H9 (cell line): ENCODE results near the gene KAT6B. TPM values are rescaled to one million over a fixed set of nuclear protein-coding genes. Genes with fewer than 3 reads are reported as not detected.

Experiments used
- DNase-seq: peaks from one replicate; pipeline ENCODE4 v3.0.0-alpha.2; 2017
- H2AFZ ChIP-seq: one replicate; pipeline ENCODE4 v1.6.1; 2013; ENCODE audit warnings: mild to moderate bottlenecking, low read length, control low read depth, moderate library complexity
- H2AK5ac ChIP-seq: 2 replicates; pipeline ENCODE4 v1.6.1; 2013; ENCODE audit warnings: low read length, control low read depth, mixed read lengths; ENCODE audit not compliant: insufficient read length
- H2BK120ac ChIP-seq: one replicate; pipeline ENCODE4 v1.6.1; 2013; ENCODE audit warnings: low read depth, mild to moderate bottlenecking, low read length, control low read depth, inconsistent platforms; ENCODE audit not compliant: poor library complexity, severe bottlenecking
- H2BK12ac ChIP-seq: 2 replicates; pipeline ENCODE4 v1.6.1; 2013; ENCODE audit warnings: low read length, control low read depth, mixed read lengths, low read depth; ENCODE audit not compliant: insufficient read length
- H2BK15ac ChIP-seq: 2 replicates; pipeline ENCODE4 v1.6.1; 2013; ENCODE audit warnings: low read depth, low read length, control low read depth
- H2BK20ac ChIP-seq: one replicate; pipeline ENCODE4 v1.6.1; 2013; ENCODE audit warnings: low read depth, mild to moderate bottlenecking, low read length, control low read depth, inconsistent platforms; ENCODE audit not compliant: poor library complexity, severe bottlenecking
- H2BK5ac ChIP-seq: 2 replicates; pipeline ENCODE4 v1.6.1; 2013; ENCODE audit warnings: low read length, control low read depth, mixed read lengths; ENCODE audit not compliant: insufficient read length
- H3K14ac ChIP-seq: 2 replicates; pipeline ENCODE4 v1.6.1; 2013; ENCODE audit warnings: low read length, control low read depth; ENCODE audit not compliant: insufficient read depth
- H3K18ac ChIP-seq: 2 replicates; pipeline ENCODE4 v1.6.1; 2013; ENCODE audit warnings: low read depth, mild to moderate bottlenecking, mixed read lengths, low read length, control low read depth; ENCODE audit not compliant: insufficient read length
- H3K23ac ChIP-seq: 2 replicates; pipeline ENCODE4 v1.6.1; 2013; ENCODE audit warnings: low read length, control low read depth, mixed read lengths, low read depth; ENCODE audit not compliant: insufficient read length
- H3K23me2 ChIP-seq: 2 replicates; pipeline ENCODE4 v1.6.1; 2013; ENCODE audit warnings: low read depth, mild to moderate bottlenecking, mixed read lengths, low read length, control low read depth; ENCODE audit not compliant: insufficient read length, poor library complexity, severe bottlenecking
- H3K27ac ChIP-seq: 2 replicates; pipeline ENCODE4 v1.5.1; 2013; ENCODE audit warnings: low read length, control low read depth, mixed read lengths, low read depth; ENCODE audit not compliant: insufficient read length
- H3K27me3 ChIP-seq: 2 replicates; pipeline ENCODE4 v1.6.1; 2013; ENCODE audit warnings: low read length, control low read depth, inconsistent platforms; ENCODE audit not compliant: insufficient read depth
- H3K4ac ChIP-seq: 2 replicates; pipeline ENCODE4 v1.6.1; 2013; ENCODE audit warnings: low read depth, mild to moderate bottlenecking, control low read depth, inconsistent platforms, low read length, moderate library complexity
- H3K4me1 ChIP-seq: 2 replicates; pipeline ENCODE4 v1.6.1; 2013; ENCODE audit warnings: low read length, control low read depth, inconsistent platforms; ENCODE audit not compliant: insufficient read depth
- H3K4me2 ChIP-seq: 2 replicates; pipeline ENCODE4 v1.6.1; 2013; ENCODE audit warnings: low read length, control low read depth, mixed read lengths; ENCODE audit not compliant: insufficient read length, insufficient read depth
- H3K56ac ChIP-seq: 2 replicates; pipeline ENCODE4 v1.6.1; 2013; ENCODE audit warnings: low read depth, mild to moderate bottlenecking, mixed read lengths, low read length, control low read depth; ENCODE audit not compliant: insufficient read length
- H3K79me1 ChIP-seq: 2 replicates; pipeline ENCODE4 v1.6.1; 2013; ENCODE audit warnings: low read depth, mild to moderate bottlenecking, moderate library complexity, low read length, control low read depth, inconsistent platforms; ENCODE audit not compliant: insufficient read depth, poor library complexity, severe bottlenecking
- H3K79me2 ChIP-seq: 2 replicates; pipeline ENCODE4 v1.6.1; 2013; ENCODE audit warnings: low read length, control low read depth, inconsistent platforms; ENCODE audit not compliant: insufficient read depth
- H3K9ac ChIP-seq: 2 replicates; pipeline ENCODE4 v1.6.1; 2013; ENCODE audit warnings: low read length, control low read depth, mixed read lengths; ENCODE audit not compliant: insufficient read length; ENCODE audit errors: extremely low read depth
- H3K9me3 ChIP-seq: one replicate; pipeline ENCODE4 v1.6.1; 2013; ENCODE audit warnings: low read depth, low read length, inconsistent platforms; ENCODE audit not compliant: control insufficient read depth
- H3T11ph ChIP-seq: one replicate; pipeline ENCODE4 v1.6.1; 2013; ENCODE audit warnings: mild to moderate bottlenecking, low read length, control low read depth, inconsistent platforms
- H4K20me1 ChIP-seq: one replicate; pipeline ENCODE4 v1.6.1; 2013; ENCODE audit not compliant: control insufficient read depth, insufficient read length, insufficient read depth
- H4K5ac ChIP-seq: 2 replicates; pipeline ENCODE4 v1.6.1; 2013; ENCODE audit warnings: low read depth, mild to moderate bottlenecking, mixed read lengths, low read length, control low read depth; ENCODE audit not compliant: insufficient read length
- H4K8ac ChIP-seq: replicated peaks from 2 replicates; pipeline ENCODE4 v1.6.1; 2013; ENCODE audit warnings: low read length, control low read depth, mixed read lengths, low read depth; ENCODE audit not compliant: insufficient read length
- H4K91ac ChIP-seq: 2 replicates; pipeline ENCODE4 v1.6.1; 2013; ENCODE audit warnings: low read depth, mild to moderate bottlenecking, moderate library complexity, mixed read lengths, low read length, control low read depth; ENCODE audit not compliant: insufficient read length
- H3K27ac Mint-ChIP-seq, 3 experiments: 2 replicates in 2 of 3; 3 replicates in 1 of 3; pipeline ENCODE4 v1.8.0; 2020 to 2021; ENCODE audit warnings: mixed read lengths in 3 of 3, mild to moderate bottlenecking in 1 of 3, moderate library complexity in 1 of 3
- H3K27me3 Mint-ChIP-seq: 2 replicates; pipeline ENCODE4 v1.8.0; 2021; ENCODE audit warnings: low read depth, mild to moderate bottlenecking, moderate library complexity, mixed read lengths
- H3K36me3 Mint-ChIP-seq, 3 experiments: 2 replicates in 2 of 3; 3 replicates in 1 of 3; pipeline ENCODE4 v1.8.0; 2020 to 2021; ENCODE audit warnings: low read depth in 3 of 3, mixed read lengths in 3 of 3; ENCODE audit not compliant: insufficient read depth in 1 of 3
- H3K4me1 Mint-ChIP-seq, 2 experiments: 2 replicates each; pipeline ENCODE4 v1.8.0; 2020; ENCODE audit warnings: mixed read lengths in 2 of 2
- H3K4me3 Mint-ChIP-seq, 2 experiments: 2 replicates in 1 of 2; 3 replicates in 1 of 2; pipeline ENCODE4 v1.8.0; 2020 to 2021; ENCODE audit warnings: mild to moderate bottlenecking in 2 of 2, mixed read lengths in 2 of 2, moderate library complexity in 1 of 2
- H3K9me3 Mint-ChIP-seq, 2 experiments: 2 replicates in 1 of 2; 3 replicates in 1 of 2; pipeline ENCODE4 v1.8.0; 2020; ENCODE audit warnings: mild to moderate bottlenecking in 2 of 2, mixed read lengths in 2 of 2, moderate library complexity in 1 of 2
- WGBS: extraction: QIAGEN DNeasy Blood & Tissue Kit; methylation state at CpG from one replicate; pipeline ENCODE4 v1.1.7; 2013; ENCODE audit warnings: missing lambda C conversion rate, low lambda C conversion rate, mixed read lengths; ENCODE audit not compliant: insufficient read length; ENCODE audit errors: extremely low coverage; 5-methylcytosine and 5-hydroxymethylcytosine counted together
- total RNA-seq: library from RNA; stranded (reverse); gene quantifications from 2 replicates; pipeline ENCODE4 v1.2.1, GENCODE V29; 2021
- TF ChIP-seq, protein P1 (sequence below): fragments of 200-600 bp; sonication (generic); conservative IDR thresholded peaks from 3 replicates; pipeline ENCODE4 v1.8.0; 2021; ENCODE audit warnings: antibody characterized with exemption, mild to moderate bottlenecking

Gene KAT6B
- total RNA-seq, 1 experiment from 2014 or later: 34.2 TPM

DNA sequence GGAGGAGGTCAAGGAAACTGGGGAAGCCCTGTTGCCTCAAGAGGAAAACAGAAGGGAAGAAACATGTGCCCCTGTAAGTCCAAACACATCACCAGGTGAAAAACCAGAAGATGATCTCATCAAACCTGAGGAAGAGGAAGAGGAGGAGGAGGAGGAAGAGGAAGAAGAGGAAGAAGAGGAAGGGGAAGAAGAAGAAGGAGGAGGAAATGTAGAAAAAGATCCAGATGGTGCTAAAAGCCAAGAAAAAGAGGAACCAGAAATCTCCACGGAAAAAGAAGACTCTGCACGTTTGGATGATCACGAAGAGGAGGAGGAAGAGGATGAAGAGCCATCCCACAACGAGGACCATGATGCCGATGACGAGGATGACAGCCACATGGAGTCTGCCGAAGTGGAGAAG, 202.3 kb downstream of the KAT6B start:
- Histone ChIP-seq H3K9me3 (no peaks in the 10 kb centered on the region), H2BK120ac (no peak overlapping the region), H2BK20ac (no peak overlapping the region), H2AK5ac (no peak overlapping the region), H3K27ac (no peak overlapping the region), H3K56ac (no peak overlapping the region), H3T11ph (no peak overlapping the region), H4K20me1 (no peaks in the 10 kb centered on the region), H3K79me2 (no peaks in the 10 kb centered on the region), H3K18ac (no peak overlapping the region), H3K4me1 (no peaks in the 10 kb centered on the region), H4K5ac (no peak overlapping the region), H3K14ac (no peak overlapping the region), H2BK5ac (no peak overlapping the region), H2AFZ (no peak overlapping the region), H3K9ac (no peak overlapping the region), H4K8ac (no peak overlapping the region), H3K79me1 (no peaks in the 10 kb centered on the region), H3K23ac (no peak overlapping the region), H4K91ac (no peak overlapping the region), H3K23me2 (no peaks in the 10 kb centered on the region), H3K27me3 (no peaks in the 10 kb centered on the region), H3K4me2 (no peak overlapping the region), H3K4ac (no peak overlapping the region), H2BK12ac (no peak overlapping the region), H2BK15ac (no peak overlapping the region)
- DNase-seq: no peak
- H3K27ac Mint-ChIP-seq: no peak overlapping the region; a peak in 1 of 7 replicates
- peaks cover 6 to 41% (median 30%) of the 10 kb centered on the region in 3 experiments; a peak in 6 of 7 replicates for H3K36me3 Mint-ChIP-seq
- H3K27me3 Mint-ChIP-seq: no peaks in the 10 kb centered on the region
- H3K4me1 Mint-ChIP-seq: no peaks in the 10 kb centered on the region
- no peaks in the 10 kb centered on the region for H3K9me3 Mint-ChIP-seq
- TF ChIP-seq, protein P1, sequence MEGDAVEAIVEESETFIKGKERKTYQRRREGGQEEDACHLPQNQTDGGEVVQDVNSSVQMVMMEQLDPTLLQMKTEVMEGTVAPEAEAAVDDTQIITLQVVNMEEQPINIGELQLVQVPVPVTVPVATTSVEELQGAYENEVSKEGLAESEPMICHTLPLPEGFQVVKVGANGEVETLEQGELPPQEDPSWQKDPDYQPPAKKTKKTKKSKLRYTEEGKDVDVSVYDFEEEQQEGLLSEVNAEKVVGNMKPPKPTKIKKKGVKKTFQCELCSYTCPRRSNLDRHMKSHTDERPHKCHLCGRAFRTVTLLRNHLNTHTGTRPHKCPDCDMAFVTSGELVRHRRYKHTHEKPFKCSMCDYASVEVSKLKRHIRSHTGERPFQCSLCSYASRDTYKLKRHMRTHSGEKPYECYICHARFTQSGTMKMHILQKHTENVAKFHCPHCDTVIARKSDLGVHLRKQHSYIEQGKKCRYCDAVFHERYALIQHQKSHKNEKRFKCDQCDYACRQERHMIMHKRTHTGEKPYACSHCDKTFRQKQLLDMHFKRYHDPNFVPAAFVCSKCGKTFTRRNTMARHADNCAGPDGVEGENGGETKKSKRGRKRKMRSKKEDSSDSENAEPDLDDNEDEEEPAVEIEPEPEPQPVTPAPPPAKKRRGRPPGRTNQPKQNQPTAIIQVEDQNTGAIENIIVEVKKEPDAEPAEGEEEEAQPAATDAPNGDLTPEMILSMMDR: no peak
- H3K4me3 Mint-ChIP-seq: no peak overlapping the region
- WGBS: no CpG with 5 or more reads among the region's 7 CpGs
